ENCODE measurements around the gene ZNF595.
"Not testable (repeated sequence)": the region's sequence is repeated elsewhere in the genome, so short reads cannot be mapped to it uniquely, and the experiment has no call there.

Gene ZNF595

DNA sequence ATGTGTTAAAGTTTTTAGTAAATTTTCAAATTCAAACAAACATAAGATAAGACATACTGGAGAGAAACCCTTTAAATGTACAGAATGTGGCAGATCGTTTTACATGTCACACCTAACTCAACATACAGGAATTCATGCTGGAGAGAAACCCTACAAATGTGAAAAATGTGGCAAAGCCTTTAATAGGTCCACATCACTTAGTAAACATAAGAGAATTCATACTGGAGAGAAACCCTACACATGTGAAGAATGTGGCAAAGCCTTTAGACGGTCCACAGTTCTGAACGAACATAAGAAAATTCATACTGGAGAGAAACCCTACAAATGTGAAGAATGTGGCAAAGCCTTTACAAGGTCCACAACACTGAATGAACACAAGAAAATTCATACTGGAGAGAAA lies 32.8 kb downstream of the ZNF595 start:
- DNase-seq (ENCODE audit: low read depth, low spot score), result no peak

DNA sequence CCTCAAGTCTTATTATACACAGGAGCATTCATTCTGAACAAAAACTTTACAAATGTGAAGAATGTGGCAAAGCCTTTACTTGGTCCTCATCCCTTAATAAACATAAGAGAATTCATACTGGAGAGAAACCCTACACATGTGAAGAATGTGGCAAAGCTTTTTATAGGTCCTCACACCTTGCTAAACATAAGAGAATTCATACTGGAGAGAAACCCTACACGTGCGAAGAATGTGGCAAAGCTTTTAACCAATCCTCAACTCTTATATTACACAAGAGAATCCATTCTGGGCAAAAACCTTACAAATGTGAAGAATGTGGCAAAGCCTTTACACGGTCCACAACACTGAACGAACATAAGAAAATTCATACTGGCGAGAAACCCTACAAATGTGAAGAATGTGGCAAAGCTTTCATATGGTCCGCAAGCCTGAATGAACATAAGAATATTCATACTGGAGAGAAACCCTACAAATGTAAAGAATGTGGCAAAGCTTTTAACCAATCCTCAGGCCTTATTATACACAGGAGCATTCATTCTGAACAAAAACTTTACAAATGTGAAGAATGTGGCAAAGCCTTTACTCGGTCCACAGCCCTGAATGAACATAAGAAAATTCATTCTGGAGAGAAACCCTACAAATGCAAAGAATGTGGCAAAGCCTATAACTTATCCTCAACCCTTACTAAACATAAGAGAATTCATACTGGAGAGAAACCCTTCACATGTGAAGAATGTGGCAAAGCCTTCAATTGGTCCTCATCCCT lies 33.6 kb downstream of the ZNF595 start:
- not testable (repeated sequence) for DNase-seq (ENCODE audit: low read depth, low spot score)

DNA sequence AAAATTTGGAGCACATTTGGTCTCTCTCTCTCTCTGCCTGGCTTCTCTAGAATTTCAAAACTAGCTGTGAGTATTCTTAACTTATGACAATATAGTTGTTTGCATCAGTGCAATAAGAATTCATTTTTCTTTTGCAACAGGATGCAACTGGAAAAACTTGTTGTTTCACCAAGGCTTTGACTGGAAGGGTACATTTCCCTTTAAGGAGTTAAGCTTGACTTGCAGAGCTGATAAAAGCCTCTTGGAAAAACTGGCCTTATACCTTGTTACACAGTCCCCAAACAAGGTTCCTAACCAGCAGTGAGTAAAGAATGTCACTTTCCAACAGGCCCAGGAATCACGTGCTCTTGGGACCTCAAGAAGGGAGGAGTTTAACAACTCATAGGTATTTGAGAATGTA lies 45.3 kb downstream of the ZNF595 start:
- DNase-seq (ENCODE audit: low read depth, low spot score), result no peak

DNA sequence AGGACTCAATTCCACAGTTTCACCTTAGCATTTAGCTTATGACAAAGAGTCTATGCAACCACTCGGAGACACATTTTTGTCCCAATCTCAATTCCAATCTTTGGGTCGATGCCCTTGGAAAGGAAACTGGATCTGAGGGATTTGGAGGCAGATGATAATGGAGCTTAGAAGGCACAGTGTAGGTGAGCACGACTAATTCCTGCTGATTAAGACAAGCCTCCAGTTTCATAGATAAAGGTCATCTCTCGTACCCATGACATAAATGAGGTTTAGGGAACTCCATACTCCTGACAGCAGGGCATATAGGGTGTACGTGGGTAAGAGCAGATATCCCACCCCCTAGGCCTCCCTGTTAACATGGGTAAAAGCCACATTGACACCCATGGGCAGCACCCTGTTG lies 46.7 kb downstream of the ZNF595 start:
- no peak for DNase-seq (ENCODE audit: low read depth, low spot score)

DNA sequence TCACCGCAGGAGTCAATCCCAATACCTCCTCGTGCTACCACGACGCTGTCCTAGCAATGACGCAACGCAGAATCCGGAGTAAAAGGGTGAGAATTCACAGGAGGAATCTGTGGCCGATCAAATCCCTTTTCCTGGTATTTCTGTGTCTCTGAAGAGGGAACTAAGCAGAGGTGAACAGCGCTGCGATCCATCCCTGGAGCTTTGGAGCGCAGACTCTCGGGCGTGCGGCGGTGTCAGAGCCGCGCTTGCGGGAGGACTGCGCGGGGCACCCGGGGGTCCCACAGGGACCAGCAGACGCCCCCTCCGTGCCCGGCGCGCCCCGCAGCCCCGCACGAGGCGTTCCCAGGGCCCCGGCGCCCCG lies 53.9 kb downstream of the ZNF595 start:
- DNase-seq (ENCODE audit: low read depth, low spot score), result no peak

DNA sequence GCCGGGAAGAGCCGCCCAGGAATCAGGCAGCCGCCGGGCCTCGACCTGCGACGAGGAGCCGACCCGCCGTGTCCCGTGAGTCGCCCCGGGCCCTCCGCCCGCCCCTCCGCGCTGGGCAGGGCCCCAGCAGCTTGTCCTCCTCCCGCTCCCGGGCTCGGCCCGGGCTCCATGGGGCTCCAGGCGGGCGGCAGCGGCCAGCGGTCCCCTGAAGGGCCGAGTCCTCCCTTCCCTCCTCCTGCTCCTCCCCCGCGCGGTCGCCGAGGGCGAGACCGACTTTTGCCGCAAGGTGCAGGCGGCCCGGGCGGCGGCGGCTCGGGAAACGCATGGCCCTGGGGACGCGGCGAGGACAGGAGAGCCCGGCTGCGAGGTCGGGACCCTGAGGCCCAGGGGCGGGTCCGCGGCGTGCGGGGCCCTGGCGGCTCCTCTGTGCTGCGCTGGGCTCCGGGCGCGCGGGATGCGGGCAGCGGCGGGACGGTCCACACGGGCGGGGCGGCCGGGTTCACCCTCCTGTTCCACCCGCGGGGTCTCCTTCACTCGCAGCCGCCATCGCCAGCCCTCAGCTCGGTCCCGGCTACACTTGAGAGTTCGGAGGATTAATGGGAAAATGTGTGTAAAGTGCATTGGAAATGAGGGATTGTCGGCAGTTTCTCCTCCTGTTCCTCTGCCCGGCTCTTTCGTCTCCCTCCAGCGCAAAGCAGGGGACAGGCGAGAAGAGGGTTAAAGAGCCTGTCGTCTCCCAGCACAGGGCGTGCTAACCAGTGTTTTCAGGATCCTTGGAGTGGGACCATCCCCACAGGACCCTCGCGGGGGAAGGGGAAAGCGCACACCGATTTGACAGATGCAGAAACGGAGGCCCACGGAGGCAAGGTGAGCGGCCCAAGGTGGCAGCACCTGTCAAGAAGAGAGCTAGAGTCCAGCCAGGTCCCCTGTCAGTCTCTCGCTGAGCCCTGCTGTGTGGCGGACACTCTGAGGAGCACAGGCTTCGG lies 54.6 kb downstream of the ZNF595 start:
- no peak for DNase-seq (ENCODE audit: low read depth, low spot score)

DNA sequence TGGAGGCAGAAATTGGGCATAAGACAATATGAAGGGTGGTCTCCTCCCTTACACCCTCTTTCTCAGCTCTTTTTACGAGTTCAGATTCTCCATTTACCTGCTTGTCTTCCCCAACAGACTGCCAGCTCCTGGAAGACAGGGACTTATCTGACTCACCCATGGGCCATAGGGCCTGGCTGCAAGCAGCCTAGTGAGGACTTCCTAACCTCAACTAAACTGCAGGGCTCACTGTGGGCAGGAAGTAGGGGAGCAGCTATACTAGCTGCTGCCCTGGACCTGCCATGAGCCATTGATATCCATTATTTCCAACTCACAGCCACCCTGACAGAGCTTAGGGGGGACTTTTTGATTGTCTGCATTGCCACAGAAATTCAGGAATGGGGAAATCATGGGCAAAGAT lies 59.6 kb downstream of the ZNF595 start:
- DNase-seq (ENCODE audit: low read depth, low spot score), result no peak

DNA sequence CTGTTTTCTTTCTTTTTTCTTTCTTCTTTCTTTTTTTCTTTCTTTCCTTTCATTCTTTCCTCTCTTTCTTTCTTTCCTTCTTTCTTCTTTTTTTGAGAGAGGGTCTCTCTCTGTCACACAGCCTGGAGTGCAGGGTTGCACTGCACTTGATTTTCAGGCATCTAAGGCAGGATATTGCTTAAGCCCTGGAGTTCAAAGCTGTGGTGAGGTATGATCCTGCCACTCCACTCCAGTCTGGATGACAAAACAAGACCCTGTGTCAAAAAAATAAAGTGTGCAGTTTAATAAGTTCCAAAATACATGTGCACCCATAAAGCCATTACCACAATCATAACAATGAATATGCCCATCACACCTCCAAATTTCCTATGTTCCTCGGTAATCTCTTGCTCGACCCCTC lies 60.6 kb downstream of the ZNF595 start:
- DNase-seq (ENCODE audit: low read depth, low spot score), result no peak

DNA sequence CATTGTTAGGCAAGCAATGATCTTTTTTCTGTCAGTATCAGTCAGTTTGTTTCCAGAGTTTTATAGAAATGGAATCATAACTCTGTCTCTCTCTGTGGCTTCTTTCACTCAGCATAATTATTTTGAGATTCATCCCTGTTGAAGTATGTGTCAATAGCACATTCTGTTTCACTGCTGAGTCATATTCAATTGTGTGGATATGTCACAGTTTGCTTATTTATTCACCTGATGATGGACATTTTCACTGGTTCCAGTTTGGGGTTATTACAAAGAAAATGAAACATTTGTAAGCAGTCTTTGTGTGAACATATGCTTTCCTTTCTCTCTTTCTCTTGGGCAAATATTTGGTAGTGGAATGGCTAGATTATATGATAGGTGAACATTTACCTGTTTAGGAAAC lies 61.0 kb downstream of the ZNF595 start:
- no peak for DNase-seq (ENCODE audit: low read depth, low spot score)

DNA sequence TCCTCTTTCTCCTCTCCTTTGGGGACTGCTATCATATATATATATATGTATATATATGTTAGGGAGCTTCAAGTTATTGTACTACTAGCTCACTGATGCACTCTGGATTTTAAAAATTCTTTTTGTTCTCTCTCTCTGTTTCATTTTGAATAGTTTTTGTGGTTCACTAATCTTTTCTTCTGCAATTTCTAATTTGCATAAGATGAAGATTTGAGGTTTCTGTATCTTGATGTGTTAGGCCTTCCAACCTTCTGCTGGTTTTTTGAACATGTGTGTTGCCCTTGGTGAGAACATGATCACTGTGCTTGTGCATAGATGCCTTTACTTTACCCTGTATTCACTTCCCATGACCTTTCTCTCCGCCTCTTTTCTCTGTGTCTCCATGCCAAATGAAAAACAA lies 63.4 kb downstream of the ZNF595 start:
- no peak for DNase-seq (ENCODE audit: low read depth, low spot score)

DNA sequence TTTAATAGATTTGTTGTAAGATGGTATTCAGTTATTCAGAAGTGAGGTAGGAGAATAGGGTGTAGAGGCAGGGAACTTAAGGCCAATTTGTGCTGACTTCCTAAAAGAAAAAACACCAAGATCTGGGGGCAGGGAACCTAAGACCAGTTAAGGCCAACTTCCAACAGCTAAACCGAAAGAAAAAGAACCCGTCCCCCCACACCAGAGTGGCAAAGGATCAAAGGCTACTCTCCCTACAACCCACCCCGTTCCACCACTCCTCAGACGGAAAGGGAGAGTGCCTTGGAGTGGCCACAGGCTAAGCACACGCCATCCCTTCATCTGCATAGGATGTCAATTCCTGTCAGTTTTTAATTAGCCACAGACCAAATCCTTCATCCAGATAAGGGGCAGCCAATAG lies 67.5 kb downstream of the ZNF595 start:
- DNase-seq (ENCODE audit: low read depth, low spot score), result no peak

DNA sequence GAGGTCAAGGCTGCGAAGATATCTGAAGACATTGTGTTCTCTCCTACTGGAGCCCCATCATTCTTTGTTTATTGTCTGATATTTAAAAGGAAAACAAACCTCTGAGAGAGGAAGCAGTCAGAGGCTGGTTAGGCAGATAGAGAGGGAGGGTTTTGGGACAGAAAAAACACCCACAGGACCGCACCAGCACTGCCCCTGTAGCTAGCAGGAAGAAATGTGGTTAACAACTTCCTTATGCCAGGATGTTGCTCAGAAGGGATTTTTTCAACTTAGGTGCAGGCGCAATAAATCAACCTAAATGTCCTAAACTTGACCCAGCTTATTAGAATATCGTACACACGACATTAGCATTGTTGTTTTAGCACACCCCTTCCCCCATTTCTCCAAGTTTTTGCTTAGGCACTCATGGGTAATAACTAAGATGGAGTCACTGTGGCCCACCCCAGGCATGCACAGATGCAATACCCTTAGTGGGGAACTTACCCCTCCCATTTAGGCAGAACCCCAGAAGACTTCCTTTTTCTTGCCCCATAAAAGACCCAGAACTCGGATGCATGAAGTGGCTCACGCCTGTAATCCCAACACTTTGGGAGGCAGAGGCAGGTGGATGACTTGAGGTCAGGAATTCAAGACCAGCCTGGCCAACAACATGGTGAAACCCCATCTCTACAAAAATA lies 68.4 kb downstream of the ZNF595 start:
- no peak for DNase-seq (ENCODE audit: low read depth, low spot score)

DNA sequence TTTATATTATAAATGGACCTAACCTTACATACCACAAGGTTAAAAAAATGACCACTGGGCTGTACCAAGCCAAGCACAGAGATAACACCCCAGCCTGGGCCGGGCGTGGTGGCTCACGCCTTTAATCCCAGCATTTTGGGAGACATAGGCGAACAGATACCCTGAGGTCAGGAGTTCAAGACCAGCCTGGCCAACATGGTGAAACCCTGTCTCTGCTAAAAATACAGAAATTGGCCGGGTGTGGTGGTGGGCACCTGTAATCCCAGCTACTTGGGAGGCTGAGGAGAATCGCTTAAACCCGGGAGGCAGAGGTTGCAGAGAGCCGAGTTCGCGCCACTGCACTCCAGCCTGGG lies 70.8 kb downstream of the ZNF595 start:
- DNase-seq (ENCODE audit: low read depth, low spot score), result not testable (repeated sequence)

DNA sequence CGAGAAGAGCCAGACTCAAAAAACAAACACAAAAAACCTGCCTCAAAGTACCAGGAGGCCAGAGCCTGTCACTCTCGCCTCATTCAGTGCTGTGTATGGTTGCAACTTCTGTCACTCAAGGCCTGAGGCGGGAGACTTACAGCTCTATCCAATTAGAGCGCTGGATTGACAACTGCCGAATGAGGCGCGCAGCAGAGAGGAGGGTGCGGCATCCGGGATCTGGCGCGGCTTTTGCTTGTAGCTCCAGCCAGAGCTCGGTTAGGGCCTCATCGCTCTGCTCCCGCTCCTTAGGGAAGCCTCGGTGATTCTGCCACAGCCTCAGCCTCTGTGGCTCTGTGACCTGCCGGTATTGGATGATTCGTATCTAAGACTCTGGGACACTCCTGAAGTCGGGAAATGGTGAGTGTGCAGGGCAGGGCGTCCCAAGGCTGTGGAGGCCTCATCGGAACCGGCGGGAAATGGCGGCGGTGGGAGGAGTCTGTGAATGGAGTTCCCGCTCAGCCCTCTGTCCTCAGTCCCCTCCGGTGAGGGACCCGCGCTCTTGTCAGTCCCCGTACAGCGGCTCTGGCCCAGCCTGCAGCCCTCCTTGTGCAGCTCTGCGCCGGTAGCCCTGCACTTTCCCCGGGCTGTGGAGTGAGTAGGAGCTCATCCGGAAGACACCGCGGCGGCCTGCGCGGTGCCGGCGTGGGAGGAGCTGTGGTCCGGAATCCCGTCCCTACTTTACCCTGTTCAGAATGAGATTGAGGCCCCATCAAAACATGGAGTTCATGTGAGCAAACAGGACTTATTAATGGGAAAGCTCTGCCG lies 71.4 kb downstream of the ZNF595 start, which contains the start of gene ZNF718:
TSS of gene ZNF718 (plus strand) at position 227 of the 807 bp plus-strand sequence. CDS start at position 397, 170 bp downstream.
- DNase-seq (ENCODE audit: low read depth, low spot score), result peak; percentile 93

DNA sequence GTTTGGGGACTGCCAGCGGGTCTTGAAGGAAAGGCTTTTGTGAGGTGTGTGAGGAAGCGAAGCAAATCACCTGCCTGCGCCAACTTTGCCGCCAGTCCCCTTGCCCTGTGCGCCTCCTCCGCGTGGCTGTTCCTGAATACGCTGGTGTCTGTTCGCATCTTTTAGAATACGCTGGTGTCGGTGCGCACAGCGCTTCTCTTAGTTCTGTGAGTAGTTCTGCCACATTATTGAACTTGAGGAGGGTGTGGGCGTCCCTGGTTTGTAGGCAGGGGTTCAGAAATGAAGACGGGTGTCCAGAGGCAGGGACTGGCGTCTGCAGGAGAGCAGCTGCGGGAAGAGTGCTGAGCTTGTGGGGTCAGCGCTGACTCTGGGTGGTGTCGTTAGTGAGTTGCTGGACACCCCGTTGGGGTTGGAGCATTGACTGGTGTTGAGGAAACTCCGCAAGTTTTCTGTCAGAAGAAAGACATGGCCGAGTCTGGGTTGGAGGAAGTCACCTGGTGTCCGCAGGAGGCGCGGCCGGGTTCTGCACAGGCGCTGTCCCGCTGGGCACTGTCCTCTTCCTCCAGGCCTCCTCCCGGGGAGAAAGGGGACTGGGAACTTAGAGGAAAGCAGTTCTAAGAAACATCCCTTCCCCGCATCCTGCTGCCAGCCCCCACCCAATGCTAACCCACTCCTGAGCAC lies 72.1 kb downstream of the ZNF595 start:
- no peak for DNase-seq (ENCODE audit: low read depth, low spot score)

DNA sequence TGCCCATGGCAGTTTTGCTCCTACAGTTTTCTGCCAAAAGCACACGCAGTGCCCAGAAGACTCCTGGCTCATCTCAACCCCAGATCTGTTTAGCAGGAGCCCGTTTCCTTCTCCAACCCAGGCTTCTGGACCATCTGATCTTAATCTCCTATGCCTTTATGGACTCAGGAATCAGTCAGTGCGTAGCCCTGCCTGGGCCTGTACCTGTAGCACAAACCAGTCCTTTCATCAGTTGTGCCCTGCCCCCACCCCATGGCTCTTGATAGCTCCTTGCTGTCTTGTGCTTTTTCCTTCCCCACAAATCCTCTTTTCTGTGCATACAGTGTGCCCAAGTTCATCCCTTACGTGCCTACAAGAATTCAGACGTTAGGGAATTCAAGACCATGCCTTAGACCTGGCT lies 72.7 kb downstream of the ZNF595 start:
- DNase-seq (ENCODE audit: low read depth, low spot score), result no peak

DNA sequence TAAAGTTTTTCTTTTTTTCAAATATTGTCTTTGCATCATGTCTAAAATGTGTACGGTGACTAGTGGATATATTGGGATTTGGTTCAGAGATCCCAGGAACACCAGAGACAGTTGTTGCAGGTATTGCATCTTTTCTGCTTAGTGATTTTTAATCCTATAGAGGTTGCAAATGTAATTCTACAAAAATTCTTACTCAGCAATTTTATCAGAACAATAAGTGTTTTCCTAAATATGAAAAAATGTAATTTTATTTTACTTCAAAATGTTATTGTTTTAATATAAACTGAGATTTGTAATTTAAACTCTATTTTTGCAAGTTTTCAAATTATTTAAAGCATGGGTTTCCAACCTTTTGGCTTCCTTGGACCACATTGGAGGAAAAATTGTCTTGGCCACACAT lies 79.4 kb downstream of the ZNF595 start:
- DNase-seq (ENCODE audit: low read depth, low spot score), result no peak

All from smooth muscle cell of the brain vasculature (primary cell).